HEK293 (cell line): ENCODE data around the gene GGT5.
A peak's percentile ranks its signal among the peaks of the same experiment; 100 is the strongest.
"Not testable (repeated sequence)": the region's sequence is repeated elsewhere in the genome, so short reads cannot be mapped to it uniquely, and the experiment has no call there.

Source experiments
- CTCF ChIA-PET: fragments of 350-600 bp; formaldehyde crosslinking; extraction: SDS; loops from one replicate; lab custom pipeline; 2021; ENCODE audit warnings: antibody characterized with exemption; lab: Yijun Ruan, JAX
- POLR2A ChIA-PET: fragments of 300-600 bp; formaldehyde crosslinking; extraction: SDS; loops from one replicate; lab custom pipeline; 2020; ENCODE audit warnings: antibody characterized with exemption, inconsistent platforms; lab: Yijun Ruan, JAX
- H3K27ac ChIP-seq: fragments of 200-500 bp; sonication (Bioruptor generic); 2 replicates; pipeline ENCODE4 v1.5.1; 2014; ENCODE audit warnings: low read depth, low read length, control low read depth, inconsistent platforms; ENCODE audit errors: extremely low read depth
- H3K36me3 ChIP-seq, 2 experiments: fragments of 200-500 bp in 1 of 2; sonication (Bioruptor generic) in 1 of 2; 1 replicate in 1 of 2; 2 replicates in 1 of 2; pipeline ENCODE4 v1.5.1; 2014 to 2017; ENCODE audit warnings: inconsistent platforms in 2 of 2, low read length in 2 of 2; ENCODE audit not compliant: control insufficient read depth in 2 of 2, insufficient read depth in 1 of 2
- H3K4me1 ChIP-seq: fragments of 200-500 bp; sonication (Bioruptor generic); 2 replicates; pipeline ENCODE4 v1.5.1; 2014; ENCODE audit warnings: mild to moderate bottlenecking, low read length, inconsistent platforms; ENCODE audit not compliant: control insufficient read depth, insufficient read depth
- H3K4me3 ChIP-seq: 2 replicates; pipeline ENCODE4 v1.5.1; 2011; ENCODE audit warnings: low read depth, mild to moderate bottlenecking, control low read depth, low read length, moderate library complexity
- H3K9me3 ChIP-seq: fragments of 200-500 bp; sonication (Bioruptor generic); 2 replicates; pipeline ENCODE4 v1.5.1; 2014; ENCODE audit warnings: low read depth, low read length, inconsistent platforms; ENCODE audit not compliant: control insufficient read depth, insufficient read depth
- KLF1 ChIP-seq: fragments of 450-650 bp; formaldehyde crosslinking; IDR thresholded peaks from 2 replicates; pipeline ENCODE4 v1.5.1; 2016; ENCODE audit warnings: missing biosample characterization, missing genetic modification characterization
- SP2 ChIP-seq: fragments of 450-650 bp; formaldehyde crosslinking; IDR thresholded peaks from 2 replicates; pipeline ENCODE4 v1.5.1; 2016; ENCODE audit warnings: missing biosample characterization, missing genetic modification characterization
- WT1 ChIP-seq: fragments of 450-650 bp; formaldehyde crosslinking; IDR thresholded peaks from 2 replicates; pipeline ENCODE4 v1.5.1; 2016; ENCODE audit warnings: missing biosample characterization, missing genetic modification characterization
- ZBTB26 ChIP-seq: fragments of 450-650 bp; formaldehyde crosslinking; optimal IDR thresholded peaks from 2 replicates; pipeline ENCODE3; 2016; ENCODE audit warnings: missing biosample characterization, mild to moderate bottlenecking, missing genetic modification characterization
- ZFP69B ChIP-seq: fragments of 450-650 bp; formaldehyde crosslinking; IDR thresholded peaks from 2 replicates; pipeline ENCODE4 v1.5.1; 2016; ENCODE audit warnings: missing biosample characterization, missing genetic modification characterization
- ZIC2 ChIP-seq: fragments of 450-650 bp; formaldehyde crosslinking; IDR thresholded peaks from 2 replicates; pipeline ENCODE4 v1.5.1; 2016; ENCODE audit warnings: missing biosample characterization, missing genetic modification characterization
- ZNF214 ChIP-seq: fragments of 450-650 bp; formaldehyde crosslinking; IDR thresholded peaks from 2 replicates; pipeline ENCODE4 v1.5.1; 2017; ENCODE audit warnings: missing biosample characterization, mild to moderate bottlenecking, missing genetic modification characterization, borderline replicate concordance
- ZNF366 ChIP-seq: fragments of 450-650 bp; formaldehyde crosslinking; conservative IDR thresholded peaks from 2 replicates; pipeline ENCODE4 v1.5.1; 2016; ENCODE audit warnings: missing biosample characterization, missing genetic modification characterization
- ZNF48 ChIP-seq: fragments of 450-650 bp; formaldehyde crosslinking; IDR thresholded peaks from 2 replicates; pipeline ENCODE4 v1.5.1; 2016; ENCODE audit warnings: missing biosample characterization, missing genetic modification characterization
- TF ChIP-seq, protein P1 (sequence below): fragments of 450-650 bp; formaldehyde crosslinking; IDR thresholded peaks from 2 replicates; pipeline ENCODE4 v1.5.1; 2017; ENCODE audit warnings: missing biosample characterization, missing genetic modification characterization
- TF ChIP-seq, protein P2 (sequence below): fragments of 450-650 bp; formaldehyde crosslinking; IDR thresholded peaks from 2 replicates; pipeline ENCODE4 v1.5.1; 2017; ENCODE audit warnings: missing biosample characterization, missing genetic modification characterization
- TF ChIP-seq, protein P3 (sequence below): fragments of 450-650 bp; formaldehyde crosslinking; IDR thresholded peaks from 2 replicates; pipeline ENCODE4 v1.5.1; 2016; ENCODE audit warnings: missing biosample characterization, missing genetic modification characterization
- TF ChIP-seq, protein P4 (sequence below): fragments of 450-650 bp; formaldehyde crosslinking; IDR thresholded peaks from 2 replicates; pipeline ENCODE4 v1.5.1; 2017; ENCODE audit warnings: missing biosample characterization, mild to moderate bottlenecking, missing genetic modification characterization, moderate library complexity
- TF ChIP-seq, protein P5 (sequence below): fragments of 450-650 bp; formaldehyde crosslinking; IDR thresholded peaks from 2 replicates; pipeline ENCODE4 v1.5.1; 2017; ENCODE audit warnings: missing biosample characterization, missing genetic modification characterization
- TF ChIP-seq, protein P6 (sequence below): fragments of 450-650 bp; formaldehyde crosslinking; IDR thresholded peaks from 2 replicates; pipeline ENCODE4 v1.5.1; 2016; ENCODE audit warnings: missing biosample characterization, missing genetic modification characterization

GGT5 gene

DNA sequence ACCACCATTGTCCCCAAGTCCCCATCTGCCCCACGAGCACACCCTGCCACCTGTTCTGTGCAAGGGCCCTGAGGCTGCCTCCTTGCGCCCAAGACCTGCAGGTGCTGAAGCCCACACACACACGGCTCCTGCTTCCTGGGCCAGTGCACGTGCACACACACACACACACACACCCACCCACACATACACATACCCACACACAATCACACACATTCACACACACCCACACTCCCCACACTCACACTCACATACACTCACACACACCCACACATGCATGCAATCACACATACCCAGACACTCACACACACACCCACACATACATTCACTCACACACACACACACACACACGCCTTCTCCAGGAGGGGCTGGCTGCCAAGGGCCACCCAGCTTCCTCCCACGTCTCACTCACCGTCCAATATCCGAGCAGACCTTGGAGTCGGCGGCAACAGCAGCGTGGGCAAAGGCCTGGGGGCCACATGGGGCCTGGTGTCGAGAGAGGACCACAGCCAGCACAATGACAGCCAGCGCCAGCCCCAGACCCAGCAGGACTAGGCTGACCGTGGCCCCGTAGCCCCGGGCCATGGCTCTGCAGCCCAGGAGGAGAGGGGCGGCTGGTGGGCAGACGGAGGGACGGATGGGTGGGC, 616 bp downstream of the GGT5 start (continued):
- TF ChIP-seq, protein P1, sequence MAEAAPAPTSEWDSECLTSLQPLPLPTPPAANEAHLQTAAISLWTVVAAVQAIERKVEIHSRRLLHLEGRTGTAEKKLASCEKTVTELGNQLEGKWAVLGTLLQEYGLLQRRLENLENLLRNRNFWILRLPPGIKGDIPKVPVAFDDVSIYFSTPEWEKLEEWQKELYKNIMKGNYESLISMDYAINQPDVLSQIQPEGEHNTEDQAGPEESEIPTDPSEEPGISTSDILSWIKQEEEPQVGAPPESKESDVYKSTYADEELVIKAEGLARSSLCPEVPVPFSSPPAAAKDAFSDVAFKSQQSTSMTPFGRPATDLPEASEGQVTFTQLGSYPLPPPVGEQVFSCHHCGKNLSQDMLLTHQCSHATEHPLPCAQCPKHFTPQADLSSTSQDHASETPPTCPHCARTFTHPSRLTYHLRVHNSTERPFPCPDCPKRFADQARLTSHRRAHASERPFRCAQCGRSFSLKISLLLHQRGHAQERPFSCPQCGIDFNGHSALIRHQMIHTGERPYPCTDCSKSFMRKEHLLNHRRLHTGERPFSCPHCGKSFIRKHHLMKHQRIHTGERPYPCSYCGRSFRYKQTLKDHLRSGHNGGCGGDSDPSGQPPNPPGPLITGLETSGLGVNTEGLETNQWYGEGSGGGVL = peak; percentile 60; the same call in 1 of the 2 replicates
- TF ChIP-seq SP2 (tag by site-specific recombination) = no peak
- TF ChIP-seq, protein P2, sequence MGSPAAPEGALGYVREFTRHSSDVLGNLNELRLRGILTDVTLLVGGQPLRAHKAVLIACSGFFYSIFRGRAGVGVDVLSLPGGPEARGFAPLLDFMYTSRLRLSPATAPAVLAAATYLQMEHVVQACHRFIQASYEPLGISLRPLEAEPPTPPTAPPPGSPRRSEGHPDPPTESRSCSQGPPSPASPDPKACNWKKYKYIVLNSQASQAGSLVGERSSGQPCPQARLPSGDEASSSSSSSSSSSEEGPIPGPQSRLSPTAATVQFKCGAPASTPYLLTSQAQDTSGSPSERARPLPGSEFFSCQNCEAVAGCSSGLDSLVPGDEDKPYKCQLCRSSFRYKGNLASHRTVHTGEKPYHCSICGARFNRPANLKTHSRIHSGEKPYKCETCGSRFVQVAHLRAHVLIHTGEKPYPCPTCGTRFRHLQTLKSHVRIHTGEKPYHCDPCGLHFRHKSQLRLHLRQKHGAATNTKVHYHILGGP = no peak
- TF ChIP-seq ZBTB26 (tag by site-specific recombination) = peak; percentile 11
- TF ChIP-seq, protein P3, sequence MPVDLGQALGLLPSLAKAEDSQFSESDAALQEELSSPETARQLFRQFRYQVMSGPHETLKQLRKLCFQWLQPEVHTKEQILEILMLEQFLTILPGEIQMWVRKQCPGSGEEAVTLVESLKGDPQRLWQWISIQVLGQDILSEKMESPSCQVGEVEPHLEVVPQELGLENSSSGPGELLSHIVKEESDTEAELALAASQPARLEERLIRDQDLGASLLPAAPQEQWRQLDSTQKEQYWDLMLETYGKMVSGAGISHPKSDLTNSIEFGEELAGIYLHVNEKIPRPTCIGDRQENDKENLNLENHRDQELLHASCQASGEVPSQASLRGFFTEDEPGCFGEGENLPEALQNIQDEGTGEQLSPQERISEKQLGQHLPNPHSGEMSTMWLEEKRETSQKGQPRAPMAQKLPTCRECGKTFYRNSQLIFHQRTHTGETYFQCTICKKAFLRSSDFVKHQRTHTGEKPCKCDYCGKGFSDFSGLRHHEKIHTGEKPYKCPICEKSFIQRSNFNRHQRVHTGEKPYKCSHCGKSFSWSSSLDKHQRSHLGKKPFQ (tag by site-specific recombination) = peak; percentile 56; the same call in 1 of the 2 replicates
- TF ChIP-seq, protein P4, sequence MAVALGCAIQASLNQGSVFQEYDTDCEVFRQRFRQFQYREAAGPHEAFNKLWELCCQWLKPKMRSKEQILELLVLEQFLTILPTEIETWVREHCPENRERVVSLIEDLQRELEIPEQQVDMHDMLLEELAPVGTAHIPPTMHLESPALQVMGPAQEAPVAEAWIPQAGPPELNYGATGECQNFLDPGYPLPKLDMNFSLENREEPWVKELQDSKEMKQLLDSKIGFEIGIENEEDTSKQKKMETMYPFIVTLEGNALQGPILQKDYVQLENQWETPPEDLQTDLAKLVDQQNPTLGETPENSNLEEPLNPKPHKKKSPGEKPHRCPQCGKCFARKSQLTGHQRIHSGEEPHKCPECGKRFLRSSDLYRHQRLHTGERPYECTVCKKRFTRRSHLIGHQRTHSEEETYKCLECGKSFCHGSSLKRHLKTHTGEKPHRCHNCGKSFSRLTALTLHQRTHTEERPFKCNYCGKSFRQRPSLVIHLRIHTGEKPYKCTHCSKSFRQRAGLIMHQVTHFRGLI = no peak
- no peak for TF ChIP-seq ZNF214 (tag by site-specific recombination)
- TF ChIP-seq ZNF48 (tag by site-specific recombination) = no peak
- TF ChIP-seq ZNF366 (tag by site-specific recombination) = no peak
- 0 out of 2 replicates have a peak, but pooled peaks have one; percentile 23 for TF ChIP-seq ZFP69B (tag by site-specific recombination)
- TF ChIP-seq, protein P5, sequence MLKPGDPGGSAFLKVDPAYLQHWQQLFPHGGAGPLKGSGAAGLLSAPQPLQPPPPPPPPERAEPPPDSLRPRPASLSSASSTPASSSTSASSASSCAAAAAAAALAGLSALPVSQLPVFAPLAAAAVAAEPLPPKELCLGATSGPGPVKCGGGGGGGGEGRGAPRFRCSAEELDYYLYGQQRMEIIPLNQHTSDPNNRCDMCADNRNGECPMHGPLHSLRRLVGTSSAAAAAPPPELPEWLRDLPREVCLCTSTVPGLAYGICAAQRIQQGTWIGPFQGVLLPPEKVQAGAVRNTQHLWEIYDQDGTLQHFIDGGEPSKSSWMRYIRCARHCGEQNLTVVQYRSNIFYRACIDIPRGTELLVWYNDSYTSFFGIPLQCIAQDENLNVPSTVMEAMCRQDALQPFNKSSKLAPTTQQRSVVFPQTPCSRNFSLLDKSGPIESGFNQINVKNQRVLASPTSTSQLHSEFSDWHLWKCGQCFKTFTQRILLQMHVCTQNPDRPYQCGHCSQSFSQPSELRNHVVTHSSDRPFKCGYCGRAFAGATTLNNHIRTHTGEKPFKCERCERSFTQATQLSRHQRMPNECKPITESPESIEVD (tag by site-specific recombination) = no peak

- not testable (repeated sequence) for H3K27ac ChIP-seq
- CTCF ChIA-PET = interaction anchor here (0.6 to 1.6 kb wide), 9 partner anchors 12 to 345 kb away, joined by 3 to 5 read pairs (median 3); partner anchors contain the start of gene CABIN1
- peak; percentile 53; the same call in 1 of the 2 replicates for TF ChIP-seq WT1
- peak; percentile 32; the same call in 1 of the 2 replicates for TF ChIP-seq ZIC2 (tag by site-specific recombination)
- TF ChIP-seq KLF1 (tag by site-specific recombination) = 0 out of 2 replicates have a peak, but pooled peaks have one; percentile 10
- TF ChIP-seq, protein P6, sequence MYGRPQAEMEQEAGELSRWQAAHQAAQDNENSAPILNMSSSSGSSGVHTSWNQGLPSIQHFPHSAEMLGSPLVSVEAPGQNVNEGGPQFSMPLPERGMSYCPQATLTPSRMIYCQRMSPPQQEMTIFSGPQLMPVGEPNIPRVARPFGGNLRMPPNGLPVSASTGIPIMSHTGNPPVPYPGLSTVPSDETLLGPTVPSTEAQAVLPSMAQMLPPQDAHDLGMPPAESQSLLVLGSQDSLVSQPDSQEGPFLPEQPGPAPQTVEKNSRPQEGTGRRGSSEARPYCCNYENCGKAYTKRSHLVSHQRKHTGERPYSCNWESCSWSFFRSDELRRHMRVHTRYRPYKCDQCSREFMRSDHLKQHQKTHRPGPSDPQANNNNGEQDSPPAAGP = peak; percentile 27; the same call in 1 of the 2 replicates
- TF ChIP-seq, all 188 proteins: peak for 4; not testable (repeated sequence) for 184
- POLR2A ChIA-PET = interaction anchor here (0.6 kb wide), 1 partner anchor 9 kb away, joined by 3 read pairs; no protein-coding TSS in a partner anchor
- H3K4me1 ChIP-seq, H3K9me3 ChIP-seq, H3K4me3 ChIP-seq, H3K36me3 ChIP-seq: not testable (repeated sequence)
Measured at GRCh38 chr22:24243417-24243816, 1.5 kb downstream of the GGT5 start.
